PC-9 (cell line): ENCODE results near the gene ATE1. TPM values are rescaled to one million over a fixed set of nuclear protein-coding genes. Genes with fewer than 3 reads are reported as not detected.

Experiments used
- BruUV-seq: library from RNA; stranded (reverse); fragments of 400-500 nt; replicated peaks from 2 replicates; lab custom pipeline; 2021; lab: Mats Ljungman, UMichigan
- CTCF ChIA-PET: fragments of 300-600 bp; sonication (Branson Sonifier 250); formaldehyde crosslinking; loops from one replicate; lab custom pipeline; 2022; ENCODE audit warnings: antibody characterized with exemption; lab: Charles Lee
- POLR2A ChIA-PET: fragments of 300-600 bp; sonication (Branson Sonifier 250); formaldehyde crosslinking; loops from one replicate; lab custom pipeline; 2022; ENCODE audit warnings: antibody characterized with exemption; ENCODE audit not compliant: unreplicated experiment; lab: Charles Lee
- DNase-seq, 2 experiments: peaks; one replicate each; pipeline versions ENCODE4 v3.0.0 to v3.0.0-alpha.2; 2015 to 2022; ENCODE audit warnings: mixed read lengths in 1 of 2
- H2AFZ ChIP-seq: fragments of 200-600 bp; sonication (generic); 2 replicates; pipeline ENCODE4 v1.8.1; 2017; ENCODE audit warnings: antibody characterized with exemption
- H3F3A ChIP-seq: fragments of 200-600 bp; sonication (generic); 2 replicates; pipeline ENCODE4 v1.8.1; 2017; ENCODE audit warnings: antibody characterized with exemption, mild to moderate bottlenecking, low read depth; ENCODE audit not compliant: insufficient read depth
- H3K27ac ChIP-seq: fragments of 200-600 bp; sonication (generic); 2 replicates; pipeline ENCODE4 v1.6.1; 2016; ENCODE audit warnings: mixed run types
- H3K27me3 ChIP-seq: fragments of 200-600 bp; sonication (generic); 2 replicates; pipeline ENCODE4 v1.6.1; 2016; ENCODE audit warnings: low read depth, mixed run types; ENCODE audit not compliant: insufficient read depth
- H3K36me3 ChIP-seq: fragments of 200-600 bp; sonication (generic); 2 replicates; pipeline ENCODE4 v1.6.1; 2016; ENCODE audit warnings: low read depth, mixed run types
- H3K4me1 ChIP-seq: fragments of 200-600 bp; sonication (generic); replicated peaks from 2 replicates; pipeline ENCODE4 v1.6.1; 2016; ENCODE audit warnings: mixed run types; ENCODE audit not compliant: insufficient read depth
- H3K4me2 ChIP-seq: fragments of 200-600 bp; sonication (generic); 2 replicates; pipeline ENCODE4 v1.6.1; 2017; ENCODE audit warnings: mixed run types
- H3K4me3 ChIP-seq: fragments of 200-600 bp; sonication (generic); 2 replicates; pipeline ENCODE4 v1.6.1; 2016; ENCODE audit warnings: mixed run types
- H3K79me2 ChIP-seq: fragments of 200-600 bp; sonication (generic); 2 replicates; pipeline ENCODE4 v1.6.1; 2017; ENCODE audit warnings: low read depth, mixed run types
- H3K9me2 ChIP-seq: fragments of 200-600 bp; sonication (generic); 2 replicates; pipeline ENCODE4 v1.8.1; 2017; ENCODE audit warnings: mild to moderate bottlenecking; ENCODE audit not compliant: insufficient read depth
- H3K9me3 ChIP-seq: fragments of 200-600 bp; sonication (generic); 2 replicates; pipeline ENCODE4 v1.8.1; 2016; ENCODE audit warnings: low read depth; ENCODE audit not compliant: insufficient read depth
- H4K20me1 ChIP-seq: fragments of 200-600 bp; sonication (generic); 2 replicates; pipeline ENCODE4 v1.8.1; 2017; ENCODE audit not compliant: insufficient read depth
- CTCF ChIP-seq: fragments of 200-600 bp; sonication (generic); conservative IDR thresholded peaks from 2 replicates; pipeline ENCODE4 v1.6.1; 2017; ENCODE audit warnings: mixed run types, antibody characterized with exemption, mild to moderate bottlenecking, moderate library complexity
- EZH2 ChIP-seq: fragments of 200-600 bp; sonication (generic); IDR thresholded peaks from 2 replicates; pipeline ENCODE4 v1.8.0; 2017; ENCODE audit warnings: antibody characterized with exemption, low read depth
- intact Hi-C: fragments of 100-400 bp; cut with micrococcal nuclease; formaldehyde crosslinking; loops from one replicate; pipeline ENCODE4 v1.10.0; 2022; ENCODE audit not compliant: unreplicated experiment
- total RNA-seq: library from RNA; stranded (reverse); gene quantifications from 2 replicates; pipeline ENCODE4 v1.2.3, GENCODE V29; 2021

The ATE1 gene
- total RNA-seq, 1 experiment from 2014 or later: 14.8 TPM

DNA sequence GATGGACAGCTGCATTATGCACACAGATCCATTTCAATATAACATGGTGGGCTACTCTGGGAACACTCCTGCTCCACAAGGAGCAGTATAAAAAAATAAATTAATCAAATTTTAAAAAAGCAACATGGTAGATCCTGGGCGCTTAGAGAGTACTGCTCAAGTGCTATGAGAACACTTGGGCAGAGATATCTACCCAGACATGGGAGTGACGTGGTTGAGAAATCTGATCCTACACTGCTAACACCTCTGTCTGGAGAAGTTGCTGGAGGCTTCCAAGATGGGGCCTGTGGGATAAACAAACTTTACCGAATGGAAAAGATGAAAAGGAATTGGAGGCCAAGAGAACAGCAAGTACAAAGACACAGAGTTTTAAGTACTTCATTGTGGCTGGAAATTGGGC lies 38.2 kb upstream of the ATE1 start:
- Histone ChIP-seq H3K4me1 (no peaks in the 10 kb centered on the region), H3K27me3 (no peaks in the 10 kb centered on the region), H3K4me3 (no peak overlapping the region), H3K36me3 (no peaks in the 10 kb centered on the region), H3K27ac (no peak overlapping the region), H3K4me2 (no peak overlapping the region), H3K79me2 (no peaks in the 10 kb centered on the region), H3K9me2 (no peaks in the 10 kb centered on the region), H2AFZ (no peak overlapping the region), H4K20me1 (no peaks in the 10 kb centered on the region), H3F3A (no peaks in the 10 kb centered on the region), H3K9me3 (no peaks in the 10 kb centered on the region)
- CTCF ChIA-PET: no interaction called here
- no TSS peak for BruUV-seq
- TF ChIP-seq EZH2: no peak
- TF ChIP-seq CTCF: no peak
- DNase-seq: no peak
- intact Hi-C loops: no loop called here
- POLR2A ChIA-PET: no interaction called here

DNA sequence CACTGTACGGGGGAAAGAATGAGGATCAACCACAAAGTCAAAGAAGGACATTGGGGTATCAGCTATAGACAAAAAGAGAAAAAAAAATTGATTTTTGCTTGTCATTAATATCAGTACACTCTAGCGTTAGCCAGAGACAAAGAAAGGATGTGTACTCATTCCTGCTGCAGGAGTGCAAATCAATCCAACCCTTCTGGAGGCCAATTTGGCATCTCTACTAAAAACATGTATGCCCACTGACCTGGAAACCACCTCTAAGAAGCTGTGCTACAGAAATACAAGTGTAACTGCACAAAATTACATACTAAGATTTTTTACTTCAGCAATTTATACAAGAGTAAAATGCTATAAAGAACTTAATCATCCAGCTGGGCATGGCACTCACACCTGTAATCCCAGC lies 33.6 kb upstream of the ATE1 start:
- intact Hi-C loops: no loop called here
- Histone ChIP-seq H3K4me1 (no peaks in the 10 kb centered on the region), H4K20me1 (no peaks in the 10 kb centered on the region), H3K36me3 (no peaks in the 10 kb centered on the region), H3K4me2 (no peak overlapping the region), H3K4me3 (no peak overlapping the region), H3K27ac (no peak overlapping the region), H3K27me3 (no peaks in the 10 kb centered on the region), H3F3A (no peaks in the 10 kb centered on the region), H3K9me2 (no peaks in the 10 kb centered on the region), H3K9me3 (no peaks in the 10 kb centered on the region), H3K79me2 (no peaks in the 10 kb centered on the region), H2AFZ (no peak overlapping the region)
- ChIA-PET CTCF (no interaction called here), POLR2A (no interaction called here)
- DNase-seq: no peak
- TF ChIP-seq CTCF (no peak), EZH2 (no peak)
- BruUV-seq: no TSS peak

- no peak overlapping the region for H3K4me2 ChIP-seq
- no peak overlapping the region for H3K4me3 ChIP-seq
- H3K27ac ChIP-seq: no peak overlapping the region
- no peaks in the 10 kb centered on the region for H4K20me1 ChIP-seq
- no peak for TF ChIP-seq CTCF
- TF ChIP-seq EZH2: no peak
- intact Hi-C loops: no loop called here
- no peaks in the 10 kb centered on the region for H3K4me1 ChIP-seq
- H3K79me2 ChIP-seq: no peaks in the 10 kb centered on the region
- H3K27me3 ChIP-seq: no peaks in the 10 kb centered on the region
- no peak overlapping the region for H2AFZ ChIP-seq
- H3F3A ChIP-seq: no peaks in the 10 kb centered on the region
- BruUV-seq: no TSS peak
- no peaks in the 10 kb centered on the region for H3K9me3 ChIP-seq
- no peaks in the 10 kb centered on the region for H3K9me2 ChIP-seq
- DNase-seq: no peak
- POLR2A ChIA-PET: no interaction called here
- CTCF ChIA-PET: no interaction called here
- H3K36me3 ChIP-seq: no peaks in the 10 kb centered on the region
These were observed 31.8 kb upstream of the ATE1 start for GRCh38 chr10:121959671-121960070.
